AG04449 (cell line): ENCODE data around the gene GIMAP5.

ENCODE experiments used
- CTCF ChIA-PET: fragments of 350-600 bp; formaldehyde crosslinking; extraction: SDS; loops from one replicate; lab custom pipeline; 2021; ENCODE audit warnings: antibody characterized with exemption; lab: Yijun Ruan, JAX
- POLR2A ChIA-PET: fragments of 400-600, 350-600 bp; formaldehyde crosslinking; extraction: SDS; loops from one replicate; lab custom pipeline; 2020; ENCODE audit warnings: antibody characterized with exemption, inconsistent platforms; lab: Yijun Ruan, JAX
- DNase-seq: peaks from one replicate; pipeline ENCODE4 v3.0.0-alpha.2; 2010; ENCODE audit warnings: low read depth, low spot score
- H3K4me3 ChIP-seq: 2 replicates; pipeline ENCODE4 v1.5.1; 2011; ENCODE audit warnings: low read depth, mild to moderate bottlenecking, control low read depth, low read length
- TF ChIP-seq, protein P1 (sequence below): IDR thresholded peaks from one replicate; pipeline ENCODE4 v1.5.1; 2011; ENCODE audit warnings: mild to moderate bottlenecking, moderate library complexity, low read length, control low read depth, inconsistent platforms; ENCODE audit not compliant: insufficient read depth; ENCODE audit errors: missing control alignments

GIMAP5 gene

DNA sequence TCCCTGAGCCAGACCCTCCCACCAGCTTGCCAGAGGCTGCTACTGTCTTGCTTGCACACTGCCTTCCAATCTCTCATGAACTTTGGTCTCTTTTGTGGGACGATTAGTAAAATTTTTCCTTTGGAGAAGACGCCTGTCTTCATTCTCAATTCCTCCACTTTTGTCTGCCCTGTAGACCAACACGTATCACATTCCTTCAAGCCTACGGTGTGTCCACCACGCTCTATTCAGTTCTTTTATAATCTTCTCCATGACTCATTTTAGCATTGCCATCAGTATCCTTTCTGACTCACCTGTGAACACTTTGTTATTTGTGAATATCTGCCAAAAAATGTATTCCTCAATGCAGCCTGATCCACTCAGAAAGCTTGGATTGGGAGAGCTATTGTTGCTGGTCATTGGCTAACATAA lies 1.4 kb downstream of the GIMAP5 start:
- TF ChIP-seq, protein P1, sequence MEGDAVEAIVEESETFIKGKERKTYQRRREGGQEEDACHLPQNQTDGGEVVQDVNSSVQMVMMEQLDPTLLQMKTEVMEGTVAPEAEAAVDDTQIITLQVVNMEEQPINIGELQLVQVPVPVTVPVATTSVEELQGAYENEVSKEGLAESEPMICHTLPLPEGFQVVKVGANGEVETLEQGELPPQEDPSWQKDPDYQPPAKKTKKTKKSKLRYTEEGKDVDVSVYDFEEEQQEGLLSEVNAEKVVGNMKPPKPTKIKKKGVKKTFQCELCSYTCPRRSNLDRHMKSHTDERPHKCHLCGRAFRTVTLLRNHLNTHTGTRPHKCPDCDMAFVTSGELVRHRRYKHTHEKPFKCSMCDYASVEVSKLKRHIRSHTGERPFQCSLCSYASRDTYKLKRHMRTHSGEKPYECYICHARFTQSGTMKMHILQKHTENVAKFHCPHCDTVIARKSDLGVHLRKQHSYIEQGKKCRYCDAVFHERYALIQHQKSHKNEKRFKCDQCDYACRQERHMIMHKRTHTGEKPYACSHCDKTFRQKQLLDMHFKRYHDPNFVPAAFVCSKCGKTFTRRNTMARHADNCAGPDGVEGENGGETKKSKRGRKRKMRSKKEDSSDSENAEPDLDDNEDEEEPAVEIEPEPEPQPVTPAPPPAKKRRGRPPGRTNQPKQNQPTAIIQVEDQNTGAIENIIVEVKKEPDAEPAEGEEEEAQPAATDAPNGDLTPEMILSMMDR = no peak
- DNase-seq = no peak
- H3K4me3 ChIP-seq = no peak overlapping the region
- ChIA-PET POLR2A (no interaction called here), CTCF (no interaction called here)

- ChIA-PET CTCF (no interaction called here), POLR2A (no interaction called here)
- no peak for DNase-seq
- no peak overlapping the region for H3K4me3 ChIP-seq
- TF ChIP-seq, protein P1 = no peak
Measured at GRCh38 chr7:150739033-150739432, 1.8 kb downstream of the GIMAP5 start.

- DNase-seq = no peak
- POLR2A ChIA-PET = no interaction called here
- TF ChIP-seq, protein P1 = no peak
- CTCF ChIA-PET = no interaction called here
- no peak overlapping the region for H3K4me3 ChIP-seq
Measured at GRCh38 chr7:150740053-150740452, 2.8 kb downstream of the GIMAP5 start.

DNA sequence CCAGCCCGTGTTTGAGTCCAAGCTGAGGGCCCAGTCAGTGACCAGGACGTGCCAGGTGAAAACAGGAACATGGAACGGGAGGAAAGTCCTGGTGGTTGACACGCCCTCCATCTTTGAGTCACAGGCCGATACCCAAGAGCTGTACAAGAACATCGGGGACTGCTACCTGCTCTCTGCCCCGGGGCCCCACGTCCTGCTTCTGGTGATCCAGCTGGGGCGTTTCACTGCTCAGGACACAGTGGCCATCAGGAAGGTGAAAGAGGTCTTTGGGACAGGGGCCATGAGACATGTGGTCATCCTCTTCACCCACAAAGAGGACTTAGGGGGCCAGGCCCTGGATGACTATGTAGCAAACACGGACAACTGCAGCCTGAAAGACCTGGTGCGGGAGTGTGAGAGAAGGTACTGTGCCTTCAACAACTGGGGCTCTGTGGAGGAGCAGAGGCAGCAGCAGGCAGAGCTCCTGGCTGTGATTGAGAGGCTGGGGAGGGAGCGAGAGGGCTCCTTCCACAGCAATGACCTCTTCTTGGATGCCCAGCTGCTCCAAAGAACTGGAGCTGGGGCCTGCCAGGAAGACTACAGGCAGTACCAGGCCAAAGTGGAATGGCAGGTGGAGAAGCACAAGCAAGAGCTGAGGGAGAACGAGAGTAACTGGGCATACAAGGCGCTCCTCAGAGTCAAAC lies 5.2 kb downstream of the GIMAP5 start:
- TF ChIP-seq, protein P1 = no peak
- H3K4me3 ChIP-seq = no peak overlapping the region
- DNase-seq = no peak
- POLR2A ChIA-PET = no interaction called here
- CTCF ChIA-PET = no interaction called here

GRCh38 chr7:150744041-150744656 lies 6.9 kb downstream of the GIMAP5 start:
- TF ChIP-seq, protein P1 = no peak
- no peak for DNase-seq
- H3K4me3 ChIP-seq = no peak overlapping the region
- ChIA-PET POLR2A (no interaction called here), CTCF (no interaction called here)

- DNase-seq = no peak
- ChIA-PET CTCF (no interaction called here), POLR2A (no interaction called here)
- TF ChIP-seq, protein P1 = no peak
- no peak overlapping the region for H3K4me3 ChIP-seq
Measured at GRCh38 chr7:150745086-150745485, 7.9 kb downstream of the GIMAP5 start.
